Measurements from ENCODE around the gene LEMD3. TPM values are rescaled to one million over a fixed set of nuclear protein-coding genes. Genes with fewer than 3 reads are reported as not detected.

LEMD3 gene
- total and polyA plus RNA-seq, 2 experiments from 2014 or later = 15.4 to 56.7 TPM

DNA sequence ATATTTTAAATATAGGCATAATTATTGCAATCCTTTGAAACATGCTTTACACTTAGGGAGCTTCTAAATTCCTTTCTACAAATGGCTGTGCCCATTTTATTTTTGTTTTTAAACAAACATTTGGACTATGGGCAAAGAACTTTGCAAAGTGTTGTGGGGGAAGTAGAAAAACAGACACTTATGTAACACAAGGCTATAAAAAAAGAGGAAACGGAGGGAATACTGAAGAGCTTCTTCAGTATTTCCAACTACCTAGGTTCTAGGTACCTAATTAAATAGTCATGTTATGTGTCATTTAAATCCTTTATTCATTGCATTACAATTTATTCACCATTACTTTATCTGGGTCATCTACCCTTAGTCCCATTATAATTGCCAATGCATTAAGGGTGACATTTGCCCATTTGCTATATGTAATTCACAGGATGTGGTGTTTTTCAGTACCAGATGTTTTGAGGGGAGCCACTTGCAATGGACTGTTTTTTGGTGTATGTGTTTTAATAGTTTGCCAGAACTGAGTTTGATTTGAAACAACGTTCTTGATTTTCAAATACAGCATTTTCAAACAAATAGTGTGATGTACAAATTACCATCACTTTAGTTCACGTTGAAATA is 107.6 kb downstream of the LEMD3 start:
- no peak overlapping the region for H3K27ac Mint-ChIP-seq
- no peak overlapping the region for H3K4me3 ChIP-seq
- H4K20me1 ChIP-seq (replicated peaks; ENCODE audit: insufficient read depth) = no peaks in the 10 kb centered on the region
- H3K4me1 ChIP-seq (ENCODE audit: insufficient read depth) = peaks cover 13% of the 10 kb centered on the region; the same call in 1 of the 2 replicates
- TF ChIP-seq STAT1 (IDR thresholded peaks at IDR 0.05; ENCODE audit: unreplicated experiment) (no peak), EZH2 (IDR thresholded peaks at IDR 0.05; ENCODE audit: low read depth, unreplicated experiment) (no peak), ZNF114 (CRISPR knock-in tag; IDR thresholded peaks at IDR 0.05) (no peak), JUNB (IDR thresholded peaks at IDR 0.05; ENCODE audit: unreplicated experiment) (no peak), NANOG (IDR thresholded peaks at IDR 0.05; ENCODE audit: borderline replicate concordance) (no peak), POLR2AphosphoS5 (IDR thresholded peaks at IDR 0.05; ENCODE audit: low read depth) (no peak), ZNF331 (CRISPR knock-in tag; IDR thresholded peaks at IDR 0.05; ENCODE audit: low read depth) (no peak), EZH2phosphoT487 (IDR thresholded peaks at IDR 0.05; ENCODE audit: unreplicated experiment) (no peak)
- TF ChIP-seq, protein P1, sequence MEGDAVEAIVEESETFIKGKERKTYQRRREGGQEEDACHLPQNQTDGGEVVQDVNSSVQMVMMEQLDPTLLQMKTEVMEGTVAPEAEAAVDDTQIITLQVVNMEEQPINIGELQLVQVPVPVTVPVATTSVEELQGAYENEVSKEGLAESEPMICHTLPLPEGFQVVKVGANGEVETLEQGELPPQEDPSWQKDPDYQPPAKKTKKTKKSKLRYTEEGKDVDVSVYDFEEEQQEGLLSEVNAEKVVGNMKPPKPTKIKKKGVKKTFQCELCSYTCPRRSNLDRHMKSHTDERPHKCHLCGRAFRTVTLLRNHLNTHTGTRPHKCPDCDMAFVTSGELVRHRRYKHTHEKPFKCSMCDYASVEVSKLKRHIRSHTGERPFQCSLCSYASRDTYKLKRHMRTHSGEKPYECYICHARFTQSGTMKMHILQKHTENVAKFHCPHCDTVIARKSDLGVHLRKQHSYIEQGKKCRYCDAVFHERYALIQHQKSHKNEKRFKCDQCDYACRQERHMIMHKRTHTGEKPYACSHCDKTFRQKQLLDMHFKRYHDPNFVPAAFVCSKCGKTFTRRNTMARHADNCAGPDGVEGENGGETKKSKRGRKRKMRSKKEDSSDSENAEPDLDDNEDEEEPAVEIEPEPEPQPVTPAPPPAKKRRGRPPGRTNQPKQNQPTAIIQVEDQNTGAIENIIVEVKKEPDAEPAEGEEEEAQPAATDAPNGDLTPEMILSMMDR (conservative IDR thresholded peaks at IDR 0.05; ENCODE audit: low read depth in 2 of 2) = no peak
- TF ChIP-seq, protein P2, sequence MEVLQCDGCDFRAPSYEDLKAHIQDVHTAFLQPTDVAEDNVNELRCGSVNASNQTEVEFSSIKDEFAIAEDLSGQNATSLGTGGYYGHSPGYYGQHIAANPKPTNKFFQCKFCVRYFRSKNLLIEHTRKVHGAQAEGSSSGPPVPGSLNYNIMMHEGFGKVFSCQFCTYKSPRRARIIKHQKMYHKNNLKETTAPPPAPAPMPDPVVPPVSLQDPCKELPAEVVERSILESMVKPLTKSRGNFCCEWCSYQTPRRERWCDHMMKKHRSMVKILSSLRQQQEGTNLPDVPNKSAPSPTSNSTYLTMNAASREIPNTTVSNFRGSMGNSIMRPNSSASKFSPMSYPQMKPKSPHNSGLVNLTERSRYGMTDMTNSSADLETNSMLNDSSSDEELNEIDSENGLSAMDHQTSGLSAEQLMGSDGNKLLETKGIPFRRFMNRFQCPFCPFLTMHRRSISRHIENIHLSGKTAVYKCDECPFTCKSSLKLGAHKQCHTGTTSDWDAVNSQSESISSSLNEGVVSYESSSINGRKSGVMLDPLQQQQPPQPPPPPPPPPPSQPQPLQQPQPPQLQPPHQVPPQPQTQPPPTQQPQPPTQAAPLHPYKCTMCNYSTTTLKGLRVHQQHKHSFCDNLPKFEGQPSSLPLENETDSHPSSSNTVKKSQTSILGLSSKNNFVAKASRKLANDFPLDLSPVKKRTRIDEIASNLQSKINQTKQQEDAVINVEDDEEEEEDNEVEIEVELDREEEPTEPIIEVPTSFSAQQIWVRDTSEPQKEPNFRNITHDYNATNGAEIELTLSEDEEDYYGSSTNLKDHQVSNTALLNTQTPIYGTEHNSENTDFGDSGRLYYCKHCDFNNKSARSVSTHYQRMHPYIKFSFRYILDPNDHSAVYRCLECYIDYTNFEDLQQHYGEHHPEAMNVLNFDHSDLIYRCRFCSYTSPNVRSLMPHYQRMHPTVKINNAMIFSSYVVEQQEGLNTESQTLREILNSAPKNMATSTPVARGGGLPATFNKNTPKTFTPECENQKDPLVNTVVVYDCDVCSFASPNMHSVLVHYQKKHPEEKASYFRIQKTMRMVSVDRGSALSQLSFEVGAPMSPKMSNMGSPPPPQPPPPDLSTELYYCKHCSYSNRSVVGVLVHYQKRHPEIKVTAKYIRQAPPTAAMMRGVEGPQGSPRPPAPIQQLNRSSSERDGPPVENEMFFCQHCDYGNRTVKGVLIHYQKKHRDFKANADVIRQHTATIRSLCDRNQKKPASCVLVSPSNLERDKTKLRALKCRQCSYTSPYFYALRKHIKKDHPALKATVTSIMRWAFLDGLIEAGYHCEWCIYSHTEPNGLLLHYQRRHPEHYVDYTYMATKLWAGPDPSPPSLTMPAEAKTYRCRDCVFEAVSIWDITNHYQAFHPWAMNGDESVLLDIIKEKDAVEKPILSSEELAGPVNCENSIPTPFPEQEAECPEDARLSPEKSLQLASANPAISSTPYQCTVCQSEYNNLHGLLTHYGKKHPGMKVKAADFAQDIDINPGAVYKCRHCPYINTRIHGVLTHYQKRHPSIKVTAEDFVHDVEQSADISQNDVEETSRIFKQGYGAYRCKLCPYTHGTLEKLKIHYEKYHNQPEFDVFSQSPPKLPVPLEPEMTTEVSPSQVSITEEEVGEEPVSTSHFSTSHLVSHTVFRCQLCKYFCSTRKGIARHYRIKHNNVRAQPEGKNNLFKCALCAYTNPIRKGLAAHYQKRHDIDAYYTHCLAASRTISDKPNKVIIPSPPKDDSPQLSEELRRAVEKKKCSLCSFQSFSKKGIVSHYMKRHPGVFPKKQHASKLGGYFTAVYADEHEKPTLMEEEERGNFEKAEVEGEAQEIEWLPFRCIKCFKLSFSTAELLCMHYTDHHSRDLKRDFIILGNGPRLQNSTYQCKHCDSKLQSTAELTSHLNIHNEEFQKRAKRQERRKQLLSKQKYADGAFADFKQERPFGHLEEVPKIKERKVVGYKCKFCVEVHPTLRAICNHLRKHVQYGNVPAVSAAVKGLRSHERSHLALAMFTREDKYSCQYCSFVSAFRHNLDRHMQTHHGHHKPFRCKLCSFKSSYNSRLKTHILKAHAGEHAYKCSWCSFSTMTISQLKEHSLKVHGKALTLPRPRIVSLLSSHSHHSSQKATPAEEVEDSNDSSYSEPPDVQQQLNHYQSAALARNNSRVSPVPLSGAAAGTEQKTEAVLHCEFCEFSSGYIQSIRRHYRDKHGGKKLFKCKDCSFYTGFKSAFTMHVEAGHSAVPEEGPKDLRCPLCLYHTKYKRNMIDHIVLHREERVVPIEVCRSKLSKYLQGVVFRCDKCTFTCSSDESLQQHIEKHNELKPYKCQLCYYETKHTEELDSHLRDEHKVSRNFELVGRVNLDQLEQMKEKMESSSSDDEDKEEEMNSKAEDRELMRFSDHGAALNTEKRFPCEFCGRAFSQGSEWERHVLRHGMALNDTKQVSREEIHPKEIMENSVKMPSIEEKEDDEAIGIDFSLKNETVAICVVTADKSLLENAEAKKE (CRISPR knock-in tag; IDR thresholded peaks at IDR 0.05) = no peak
- TF ChIP-seq, protein P3, sequence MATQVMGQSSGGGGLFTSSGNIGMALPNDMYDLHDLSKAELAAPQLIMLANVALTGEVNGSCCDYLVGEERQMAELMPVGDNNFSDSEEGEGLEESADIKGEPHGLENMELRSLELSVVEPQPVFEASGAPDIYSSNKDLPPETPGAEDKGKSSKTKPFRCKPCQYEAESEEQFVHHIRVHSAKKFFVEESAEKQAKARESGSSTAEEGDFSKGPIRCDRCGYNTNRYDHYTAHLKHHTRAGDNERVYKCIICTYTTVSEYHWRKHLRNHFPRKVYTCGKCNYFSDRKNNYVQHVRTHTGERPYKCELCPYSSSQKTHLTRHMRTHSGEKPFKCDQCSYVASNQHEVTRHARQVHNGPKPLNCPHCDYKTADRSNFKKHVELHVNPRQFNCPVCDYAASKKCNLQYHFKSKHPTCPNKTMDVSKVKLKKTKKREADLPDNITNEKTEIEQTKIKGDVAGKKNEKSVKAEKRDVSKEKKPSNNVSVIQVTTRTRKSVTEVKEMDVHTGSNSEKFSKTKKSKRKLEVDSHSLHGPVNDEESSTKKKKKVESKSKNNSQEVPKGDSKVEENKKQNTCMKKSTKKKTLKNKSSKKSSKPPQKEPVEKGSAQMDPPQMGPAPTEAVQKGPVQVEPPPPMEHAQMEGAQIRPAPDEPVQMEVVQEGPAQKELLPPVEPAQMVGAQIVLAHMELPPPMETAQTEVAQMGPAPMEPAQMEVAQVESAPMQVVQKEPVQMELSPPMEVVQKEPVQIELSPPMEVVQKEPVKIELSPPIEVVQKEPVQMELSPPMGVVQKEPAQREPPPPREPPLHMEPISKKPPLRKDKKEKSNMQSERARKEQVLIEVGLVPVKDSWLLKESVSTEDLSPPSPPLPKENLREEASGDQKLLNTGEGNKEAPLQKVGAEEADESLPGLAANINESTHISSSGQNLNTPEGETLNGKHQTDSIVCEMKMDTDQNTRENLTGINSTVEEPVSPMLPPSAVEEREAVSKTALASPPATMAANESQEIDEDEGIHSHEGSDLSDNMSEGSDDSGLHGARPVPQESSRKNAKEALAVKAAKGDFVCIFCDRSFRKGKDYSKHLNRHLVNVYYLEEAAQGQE (IDR thresholded peaks at IDR 0.05; ENCODE audit: unreplicated experiment) = no peak
- TF ChIP-seq, protein P4, sequence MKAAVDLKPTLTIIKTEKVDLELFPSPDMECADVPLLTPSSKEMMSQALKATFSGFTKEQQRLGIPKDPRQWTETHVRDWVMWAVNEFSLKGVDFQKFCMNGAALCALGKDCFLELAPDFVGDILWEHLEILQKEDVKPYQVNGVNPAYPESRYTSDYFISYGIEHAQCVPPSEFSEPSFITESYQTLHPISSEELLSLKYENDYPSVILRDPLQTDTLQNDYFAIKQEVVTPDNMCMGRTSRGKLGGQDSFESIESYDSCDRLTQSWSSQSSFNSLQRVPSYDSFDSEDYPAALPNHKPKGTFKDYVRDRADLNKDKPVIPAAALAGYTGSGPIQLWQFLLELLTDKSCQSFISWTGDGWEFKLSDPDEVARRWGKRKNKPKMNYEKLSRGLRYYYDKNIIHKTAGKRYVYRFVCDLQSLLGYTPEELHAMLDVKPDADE (IDR thresholded peaks at IDR 0.05) = no peak
- peaks cover 16% of the 10 kb centered on the region for H3K4me1 Mint-ChIP-seq
- H3K9me2 ChIP-seq (ENCODE audit: insufficient read depth) = 0 out of 2 replicates have a peak, but pooled peaks cover 3% of the 10 kb centered on the region
- H2AFZ ChIP-seq = no peak overlapping the region
- peaks cover 33% of the 10 kb centered on the region for H3K27me3 ChIP-seq (ENCODE audit: insufficient read depth)
- H3K36me3 ChIP-seq (ENCODE audit: insufficient read depth) = no peaks in the 10 kb centered on the region
- H3K4me2 ChIP-seq = no peak overlapping the region
- H3K27ac ChIP-seq (ENCODE audit: low read depth) = no peak overlapping the region
- no peak overlapping the region for H3K4me3 Mint-ChIP-seq
- H3K27me3 Mint-ChIP-seq (ENCODE audit: insufficient read depth, low read depth, poor library complexity) = peaks cover 9% of the 10 kb centered on the region
- no peaks in the 10 kb centered on the region for H3K36me3 Mint-ChIP-seq (ENCODE audit: low read depth)
- ATAC-seq (no peak), DNase-seq (ENCODE audit: low spot score) (no peak)
- no peaks in the 10 kb centered on the region for H3K79me2 ChIP-seq (replicated peaks; ENCODE audit: insufficient read depth)
- no peaks in the 10 kb centered on the region for H3F3A ChIP-seq (replicated peaks; ENCODE audit: low read depth)
- H3K9me3 Mint-ChIP-seq = no peaks in the 10 kb centered on the region
